Astrocyte of the spinal cord (primary cell): ENCODE measurements around the gene DNMBP.

Source experiments
- DNase-seq: peaks from one replicate; pipeline ENCODE4 v3.0.0; 2011; ENCODE audit warnings: low read depth, low spot score
- H3K4me3 ChIP-seq: 2 replicates; pipeline ENCODE4 v1.5.1; 2011; ENCODE audit warnings: low read depth, mild to moderate bottlenecking, low read length, moderate library complexity
- CTCF ChIP-seq: IDR thresholded peaks from 2 replicates; pipeline ENCODE4 v1.5.1; 2012; ENCODE audit warnings: low read depth, mild to moderate bottlenecking, low read length, inconsistent platforms
- in situ Hi-C: cut with HindIII; loops from 2 replicates; pipeline ENCODE4 v1.10.0; 2017; ENCODE audit warnings: low sequenced_read_pairs

Gene DNMBP

GRCh38 chr10:99999319-100000108, 10.2 kb downstream of the DNMBP start:
- H3K4me3 ChIP-seq: no peak overlapping the region
- in situ Hi-C loops: no loop called here
- no peak for DNase-seq
- TF ChIP-seq CTCF: no peak

- TF ChIP-seq CTCF: no peak
- in situ Hi-C loops: no loop called here
- no peak overlapping the region for H3K4me3 ChIP-seq
- no peak for DNase-seq
These were observed 10.9 kb downstream of the DNMBP start for GRCh38 chr10:99998889-99999288.

- TF ChIP-seq CTCF: no peak
- in situ Hi-C loops: no loop called here
- no peak overlapping the region for H3K4me3 ChIP-seq
- DNase-seq: peak; percentile 62
These were observed 12.8 kb downstream of the DNMBP start for GRCh38 chr10:99996671-99997648.

- no peak for DNase-seq
- no peak overlapping the region for H3K4me3 ChIP-seq
- in situ Hi-C loops: no loop called here
- no peak for TF ChIP-seq CTCF
These were observed 14.0 kb downstream of the DNMBP start for GRCh38 chr10:99995713-99996112.

- no peak for TF ChIP-seq CTCF
- H3K4me3 ChIP-seq: no peak overlapping the region
- in situ Hi-C loops: no loop called here
- no peak for DNase-seq
These were observed 14.5 kb downstream of the DNMBP start for GRCh38 chr10:99995269-99995668.

- H3K4me3 ChIP-seq: no peak overlapping the region
- DNase-seq: no peak
- no peak for TF ChIP-seq CTCF
- in situ Hi-C loops: no loop called here
These were observed 14.9 kb downstream of the DNMBP start for GRCh38 chr10:99994801-99995200.
